IMR-90 (cell line): Measurements from ENCODE around the gene TBC1D12. TPM values are rescaled to one million over a fixed set of nuclear protein-coding genes. Genes with fewer than 3 reads are reported as not detected.

Source experiments
- ATAC-seq: fragments of 200-7000 bp; cut with Tn5 transposase; 2 replicates; pipeline ENCODE4 v1.9.1; 2020; ENCODE audit warnings: low read depth, mild to moderate bottlenecking, moderate library complexity
- BruUV-seq: library from RNA; stranded (reverse); fragments of 400-500 nt; replicated peaks from 2 replicates; lab custom pipeline; 2021; lab: Mats Ljungman, UMichigan
- CTCF ChIA-PET: fragments of 300-600 bp; formaldehyde crosslinking; extraction: SDS; loops from one replicate; lab custom pipeline; 2021; ENCODE audit warnings: antibody characterized with exemption; lab: Yijun Ruan, JAX
- POLR2A ChIA-PET: fragments of 300-600 bp; sonication (Branson Sonifier 250); formaldehyde crosslinking; loops from one replicate; lab custom pipeline; 2022; ENCODE audit warnings: antibody characterized with exemption; ENCODE audit not compliant: unreplicated experiment; lab: Charles Lee
- DNase-seq: peaks from one replicate; pipeline ENCODE4 v3.0.0; 2013
- H2AFZ ChIP-seq: replicated peaks from 2 replicates; pipeline ENCODE3; 2013; ENCODE audit warnings: low read length, mild to moderate bottlenecking; ENCODE audit not compliant: poor library complexity
- H2AK5ac ChIP-seq: 2 replicates; pipeline ENCODE4 v1.6.1; 2013; ENCODE audit warnings: low read depth, low read length, inconsistent platforms
- H2AK9ac ChIP-seq: replicated peaks from 2 replicates; pipeline ENCODE3; 2013; ENCODE audit warnings: mild to moderate bottlenecking, low read depth, low read length, moderate library complexity; ENCODE audit not compliant: poor library complexity
- H2BK120ac ChIP-seq: 2 replicates; pipeline ENCODE4 v1.6.1; 2013; ENCODE audit warnings: low read depth, low read length, inconsistent platforms
- H2BK15ac ChIP-seq: 3 replicates; pipeline ENCODE4 v1.6.1; 2013; ENCODE audit warnings: low read depth, low read length, inconsistent platforms
- H2BK20ac ChIP-seq: 2 replicates; pipeline ENCODE4 v1.6.1; 2013; ENCODE audit warnings: low read depth, mild to moderate bottlenecking, inconsistent platforms, low read length, moderate library complexity
- H2BK5ac ChIP-seq: 2 replicates; pipeline ENCODE4 v1.6.1; 2013; ENCODE audit warnings: mild to moderate bottlenecking, low read depth, low read length, inconsistent platforms; ENCODE audit not compliant: poor library complexity, severe bottlenecking
- H3K14ac ChIP-seq: replicated peaks from 2 replicates; pipeline ENCODE4 v1.6.1; 2013; ENCODE audit warnings: low read depth, low read length, inconsistent platforms
- H3K18ac ChIP-seq: 2 replicates; pipeline ENCODE4 v1.6.1; 2013; ENCODE audit warnings: low read depth, low read length, control low read depth
- H3K23ac ChIP-seq: 2 replicates; pipeline ENCODE4 v1.6.1; 2013; ENCODE audit warnings: low read depth, low read length, inconsistent platforms
- H3K27ac ChIP-seq: 2 replicates; pipeline ENCODE4 v1.5.1; 2013; ENCODE audit warnings: mild to moderate bottlenecking, control low read depth, low read length; ENCODE audit not compliant: insufficient read depth
- H3K27me3 ChIP-seq: 2 replicates; pipeline ENCODE4 v1.6.1; 2013; ENCODE audit warnings: low read length; ENCODE audit not compliant: control insufficient read depth, insufficient read depth
- H3K36me3 ChIP-seq: 2 replicates; pipeline ENCODE4 v1.6.1; 2013; ENCODE audit warnings: low read length, mixed read lengths; ENCODE audit not compliant: control insufficient read depth, insufficient read depth
- H3K4ac ChIP-seq: 2 replicates; pipeline ENCODE4 v1.6.1; 2013; ENCODE audit warnings: low read depth, low read length, inconsistent platforms
- H3K4me1 ChIP-seq: 2 replicates; pipeline ENCODE4 v1.6.1; 2013; ENCODE audit warnings: low read length, mixed read lengths; ENCODE audit not compliant: control insufficient read depth, insufficient read depth
- H3K4me2 ChIP-seq: 2 replicates; pipeline ENCODE4 v1.6.1; 2013; ENCODE audit warnings: low read depth, mild to moderate bottlenecking, control low read depth, low read length, moderate library complexity
- H3K4me3 ChIP-seq: 2 replicates; pipeline ENCODE4 v1.5.1; 2013; ENCODE audit warnings: low read depth, mild to moderate bottlenecking, control low read depth, low read length, moderate library complexity; ENCODE audit not compliant: insufficient read depth
- H3K56ac ChIP-seq: 2 replicates; pipeline ENCODE4 v1.6.1; 2013; ENCODE audit warnings: low read length, inconsistent platforms; ENCODE audit not compliant: insufficient read depth; ENCODE audit errors: extremely low read depth
- H3K79me1 ChIP-seq, 2 experiments: 2 replicates each; pipeline ENCODE4 v1.6.1; 2013; ENCODE audit warnings: low read length in 2 of 2, inconsistent platforms in 1 of 2, low read depth in 1 of 2
- H3K9ac ChIP-seq: 2 replicates; pipeline ENCODE4 v1.6.1; 2013; ENCODE audit warnings: low read depth, low read length, control low read depth
- H3K9me1 ChIP-seq: 2 replicates; pipeline ENCODE4 v1.6.1; 2013; ENCODE audit warnings: low read length, inconsistent platforms; ENCODE audit not compliant: insufficient read depth
- H3K9me3 ChIP-seq: 2 replicates; pipeline ENCODE4 v1.6.1; 2013; ENCODE audit warnings: low read length; ENCODE audit not compliant: control insufficient read depth, insufficient read depth
- H4K20me1 ChIP-seq: 2 replicates; pipeline ENCODE4 v1.6.1; 2013; ENCODE audit warnings: low read length, inconsistent platforms; ENCODE audit not compliant: insufficient read depth
- H4K5ac ChIP-seq: 2 replicates; pipeline ENCODE4 v1.6.1; 2013; ENCODE audit warnings: mild to moderate bottlenecking, low read depth, low read length, control low read depth
- H4K8ac ChIP-seq, 2 experiments: 2 replicates each; pipeline ENCODE4 v1.6.1; 2013; ENCODE audit warnings: low read depth in 2 of 2, low read length in 2 of 2, control low read depth in 1 of 2, inconsistent platforms in 1 of 2
- H4K91ac ChIP-seq: 2 replicates; pipeline ENCODE4 v1.6.1; 2013; ENCODE audit warnings: low read depth, low read length, inconsistent platforms; ENCODE audit not compliant: insufficient read depth
- BHLHE40 ChIP-seq: fragments of 150-350 bp; IDR thresholded peaks from 2 replicates; pipeline ENCODE4 v1.6.1; 2016; ENCODE audit warnings: mild to moderate bottlenecking, low read depth, low read length
- CEBPB ChIP-seq: IDR thresholded peaks from 2 replicates; pipeline ENCODE4 v1.6.1; 2012; ENCODE audit warnings: low read depth, low read length, improper control_type of control experiment
- CHD1 ChIP-seq: IDR thresholded peaks from 2 replicates; pipeline ENCODE4 v1.6.1; 2012; ENCODE audit warnings: low read depth, low read length, improper control_type of control experiment
- CTCF ChIP-seq: conservative IDR thresholded peaks from 2 replicates; pipeline ENCODE4 v1.5.1; 2012; ENCODE audit warnings: mild to moderate bottlenecking, low read depth, low read length, improper control_type of control experiment
- ELK1 ChIP-seq: fragments of 150-350 bp; IDR thresholded peaks from 2 replicates; pipeline ENCODE4 v1.6.1; 2016; ENCODE audit warnings: low read depth, mild to moderate bottlenecking, low read length, moderate library complexity, borderline replicate concordance
- FOS ChIP-seq: fragments of 150-350 bp; IDR thresholded peaks from 2 replicates; pipeline ENCODE4 v1.6.1; 2016; ENCODE audit warnings: low read depth, low read length
- MAFK ChIP-seq: IDR thresholded peaks from 2 replicates; pipeline ENCODE4 v1.6.1; 2012; ENCODE audit warnings: low read depth, low read length, improper control_type of control experiment
- MAZ ChIP-seq: IDR thresholded peaks from 2 replicates; pipeline ENCODE4 v1.6.1; 2012; ENCODE audit warnings: low read depth, mild to moderate bottlenecking, low read length, improper control_type of control experiment, moderate library complexity, borderline replicate concordance
- MXI1 ChIP-seq: IDR thresholded peaks from 2 replicates; pipeline ENCODE4 v1.6.1; 2012; ENCODE audit warnings: low read depth, mild to moderate bottlenecking, low read length, moderate library complexity, borderline replicate concordance
- NFE2L2 ChIP-seq: fragments of 150-350 bp; IDR thresholded peaks from 2 replicates; pipeline ENCODE4 v1.6.1; 2016; ENCODE audit warnings: low read depth, mild to moderate bottlenecking, low read length
- POLR2A ChIP-seq: IDR thresholded peaks from 2 replicates; pipeline ENCODE4 v1.6.1; 2012; ENCODE audit warnings: mild to moderate bottlenecking, low read depth, low read length
- RAD21 ChIP-seq: IDR thresholded peaks from 2 replicates; pipeline ENCODE4 v1.6.1; 2012; ENCODE audit warnings: low read length, improper control_type of control experiment
- RCOR1 ChIP-seq: IDR thresholded peaks from 2 replicates; pipeline ENCODE4 v1.6.1; 2012; ENCODE audit warnings: mild to moderate bottlenecking, low read length, improper control_type of control experiment; ENCODE audit not compliant: insufficient replicate concordance
- RFX5 ChIP-seq: IDR thresholded peaks from 2 replicates; pipeline ENCODE4 v1.8.0; 2012; ENCODE audit warnings: low read depth, mild to moderate bottlenecking, low read length, moderate library complexity
- SMC3 ChIP-seq: fragments of 150-350 bp; IDR thresholded peaks from 2 replicates; pipeline ENCODE4 v1.6.1; 2016; ENCODE audit warnings: low read depth, mild to moderate bottlenecking, antibody characterized with exemption, low read length, moderate library complexity
- USF2 ChIP-seq: fragments of 150-350 bp; IDR thresholded peaks from 2 replicates; pipeline ENCODE4 v1.6.1; 2017; ENCODE audit warnings: mild to moderate bottlenecking, antibody characterized with exemption, low read length, low read depth
- WGBS, 2 experiments: methylation state at CpG; one replicate each; pipeline versions ENCODE4 v1.1.5 to v1.1.7; 2013; ENCODE audit warnings: missing lambda C conversion rate in 2 of 2; ENCODE audit not compliant: insufficient read length in 1 of 2; ENCODE audit errors: extremely low coverage in 2 of 2; 5-methylcytosine and 5-hydroxymethylcytosine counted together
- dilution Hi-C: fragments of 300-500 bp; cut with HindIII; formaldehyde crosslinking; loops from one replicate; pipeline ENCODE4 v1.14.3; 2018; ENCODE audit warnings: low sequenced_read_pairs; ENCODE audit not compliant: unreplicated experiment
- in situ Hi-C: fragments of 300-500 bp; cut with MboI; formaldehyde crosslinking; loops from 3 replicates; pipeline ENCODE4 v1.14.3; 2019; ENCODE audit warnings: low sequenced_read_pairs, inconsistent platforms, mixed read lengths
- intact Hi-C: fragments of 100-400 bp; cut with micrococcal nuclease; formaldehyde crosslinking; loops from 2 replicates; pipeline ENCODE4 v1.10.0; 2022
- polyA plus RNA-seq, 3 experiments: library from polyadenylated mRNA; depleted of rRNA; stranded (reverse); fragments of >200 nt; gene quantifications; 2 replicates each; pipeline ENCODE4 v1.2.3, GENCODE V29; 2012; ENCODE audit warnings: low replicate concordance in 1 of 3
- total RNA-seq: library from RNA; depleted of rRNA; stranded (reverse); fragments of >200 nt; gene quantifications from 2 replicates; pipeline ENCODE4 v1.2.3, GENCODE V29; 2012

The TBC1D12 gene
- total and polyA plus RNA-seq, 2 of the 4 experiments (the other 2 are of a cell fraction), result 1.9 to 5.4 TPM

GRCh38 chr10:94375374-94375773 lies 27.0 kb upstream of the TBC1D12 start:
- Histone ChIP-seq H3K4ac (no peak overlapping the region), H3K9ac (no peak overlapping the region), H2BK120ac (no peak overlapping the region), H2AFZ (no peak overlapping the region), H3K27ac (no peak overlapping the region), H4K8ac (no peak overlapping the region), H3K9me1 (no peaks in the 10 kb centered on the region), H3K27me3 (peaks cover 1% of the 10 kb centered on the region; the same call in 1 of the 2 replicates), H3K9me3 (no peaks in the 10 kb centered on the region), H3K4me2 (no peak overlapping the region), H2AK5ac (no peak overlapping the region), H3K4me3 (no peak overlapping the region), H2BK5ac (no peak overlapping the region), H3K18ac (no peak overlapping the region), H3K23ac (no peak overlapping the region), H3K14ac (no peak overlapping the region), H3K56ac (no peak overlapping the region), H3K79me1 (no peaks in the 10 kb centered on the region), H4K91ac (no peak overlapping the region), H4K20me1 (no peaks in the 10 kb centered on the region), H3K36me3 (no peaks in the 10 kb centered on the region), H3K4me1 (no peaks in the 10 kb centered on the region), H2BK15ac (no peak overlapping the region), H2AK9ac (no peak overlapping the region), H2BK20ac (no peak overlapping the region), H4K5ac (no peak overlapping the region)
- intact Hi-C loops, result no loop called here
- DNase-seq (no peak), ATAC-seq (no peak)
- TF ChIP-seq MAFK, result no peak
- TF ChIP-seq CEBPB, result no peak
- TF ChIP-seq NFE2L2, result no peak
- TF ChIP-seq MXI1, result no peak
- TF ChIP-seq ELK1, result no peak
- no peak for TF ChIP-seq SMC3
- TF ChIP-seq CHD1, result no peak
- no peak for TF ChIP-seq CTCF
- no peak for TF ChIP-seq USF2
- no peak for TF ChIP-seq MAZ
- no peak; the same call in 1 of the 2 replicates for TF ChIP-seq FOS
- TF ChIP-seq RFX5, result no peak
- TF ChIP-seq POLR2A, result no peak
- TF ChIP-seq RAD21, result no peak
- no peak for TF ChIP-seq BHLHE40
- TF ChIP-seq RCOR1, result no peak
- no CpG with 5 or more reads among the region's 1 CpG for WGBS, 2 experiments
- CTCF ChIA-PET, result no interaction called here
- BruUV-seq, result no TSS peak
- POLR2A ChIA-PET, result no interaction called here
- in situ Hi-C loops, result no loop called here
- dilution Hi-C loops, result no loop called here
